Keratinocyte (primary cell): ENCODE results near the gene TERT. TPM values are rescaled to one million over a fixed set of nuclear protein-coding genes. Genes with fewer than 3 reads are reported as not detected.

Experiments used
- DNase-seq: peaks from one replicate; pipeline ENCODE4 v3.0.0-alpha.2; 2011; ENCODE audit warnings: low read depth, missing footprints, low spot score
- FAIRE-seq: peaks from 2 replicates; lab custom pipeline; 2011; peaks lifted over from hg19 to GRCh38; lab: Jason Lieb, UNC
- H2AFZ ChIP-seq: 2 replicates; pipeline ENCODE4 v1.6.0; 2012; ENCODE audit warnings: low read length, control low read depth, inconsistent platforms; ENCODE audit not compliant: control insufficient read depth
- H3K27ac ChIP-seq: 2 replicates; pipeline ENCODE4 v1.5.1; 2011; ENCODE audit warnings: low read length; ENCODE audit not compliant: control insufficient read depth, insufficient read depth
- H3K27me3 ChIP-seq: 3 replicates; pipeline ENCODE4 v1.6.0; 2011; ENCODE audit warnings: low read length; ENCODE audit not compliant: control insufficient read depth, insufficient read depth; ENCODE audit errors: extremely low read depth
- H3K36me3 ChIP-seq, 2 experiments: 2 replicates in 1 of 2; 3 replicates in 1 of 2; pipeline ENCODE4 v1.5.1; 2011; ENCODE audit warnings: low read length in 2 of 2, mild to moderate bottlenecking in 1 of 2; ENCODE audit not compliant: control insufficient read depth in 2 of 2, insufficient read depth in 2 of 2; ENCODE audit errors: extremely low read depth in 1 of 2
- H3K4me1 ChIP-seq: 3 replicates; pipeline ENCODE4 v1.5.1; 2011; ENCODE audit warnings: low read length; ENCODE audit not compliant: control insufficient read depth, insufficient read depth; ENCODE audit errors: extremely low read depth
- H3K4me2 ChIP-seq: 3 replicates; pipeline ENCODE4 v1.6.0; 2011; ENCODE audit warnings: low read depth, low read length; ENCODE audit not compliant: control insufficient read depth, insufficient read depth; ENCODE audit errors: extremely low read depth
- H3K4me3 ChIP-seq, 3 experiments: fragments of 200-600 bp in 1 of 3; sonication (generic) in 1 of 3; 2 replicates in 2 of 3; 3 replicates in 1 of 3; pipeline ENCODE4 v1.5.1; 2011 to 2016; ENCODE audit warnings: low read length in 3 of 3, mild to moderate bottlenecking in 3 of 3, control low read depth in 2 of 3, inconsistent platforms in 1 of 3, low read depth in 1 of 3, mixed read lengths in 1 of 3, mixed run types in 1 of 3, moderate library complexity in 1 of 3; ENCODE audit not compliant: control insufficient read depth in 2 of 3, insufficient read depth in 2 of 3; ENCODE audit errors: extremely low read depth in 1 of 3
- H3K79me2 ChIP-seq: 2 replicates; pipeline ENCODE4 v1.6.0; 2012; ENCODE audit warnings: low read length; ENCODE audit not compliant: control insufficient read depth, insufficient read depth
- H3K9ac ChIP-seq: 3 replicates; pipeline ENCODE4 v1.6.0; 2011; ENCODE audit warnings: low read length; ENCODE audit not compliant: control insufficient read depth, insufficient read depth; ENCODE audit errors: extremely low read depth
- H3K9me1 ChIP-seq: 3 replicates; pipeline ENCODE4 v1.6.0; 2011; ENCODE audit warnings: low read length; ENCODE audit not compliant: control insufficient read depth, insufficient read depth; ENCODE audit errors: extremely low read depth
- H3K9me3 ChIP-seq: 2 replicates; pipeline ENCODE4 v1.5.1; 2012; ENCODE audit warnings: low read depth, low read length; ENCODE audit not compliant: control insufficient read depth
- H4K20me1 ChIP-seq: 3 replicates; pipeline ENCODE4 v1.6.0; 2011; ENCODE audit warnings: low read length; ENCODE audit not compliant: control insufficient read depth, insufficient read depth; ENCODE audit errors: extremely low read depth
- EZH2 ChIP-seq: IDR thresholded peaks from one replicate; pipeline ENCODE4 v1.6.1; 2012; ENCODE audit warnings: inconsistent platforms, mild to moderate bottlenecking, low read length, moderate library complexity
- dilution Hi-C: fragments of 300-500 bp; cut with MboI; formaldehyde crosslinking; loops from one replicate; pipeline ENCODE4 v1.7.0; 2020; ENCODE audit warnings: low sequenced_read_pairs; ENCODE audit not compliant: extremely low pct_ligation_motif_present
- polyA plus RNA-seq, 5 experiments: library from polyadenylated mRNA; depleted of rRNA in 3 of 5; stranded (reverse) in 3 of 5; stranded (forward) in 1 of 5; unstranded in 1 of 5; fragments of >200 nt; gene quantifications; 1 replicate in 1 of 5; 2 replicates in 3 of 5; 3 replicates in 1 of 5; pipeline versions ENCODE4 v1.2.1 to v1.2.3, GENCODE V29; 2011 to 2012; ENCODE audit warnings: missing spikeins in 2 of 5, low read depth in 1 of 5, low replicate concordance in 1 of 5
- TF ChIP-seq, protein P1 (sequence below), 3 experiments: IDR thresholded peaks in 1 of 3; conservative IDR thresholded peaks in 1 of 3; optimal IDR thresholded peaks in 1 of 3; 2 replicates in 2 of 3; 3 replicates in 1 of 3; pipeline versions ENCODE3 to v1.5.1; 2011; ENCODE audit warnings: low read length in 3 of 3, mild to moderate bottlenecking in 3 of 3, moderate library complexity in 2 of 3, control low read depth in 1 of 3, inconsistent platforms in 1 of 3; ENCODE audit not compliant: insufficient read depth in 2 of 3; ENCODE audit errors: extremely low read depth in 1 of 3

The TERT gene
- polyA plus RNA-seq, 1 donor (not counting 4 experiments of a cell fraction or from before 2014, with no cell fraction given), result not detected

DNA sequence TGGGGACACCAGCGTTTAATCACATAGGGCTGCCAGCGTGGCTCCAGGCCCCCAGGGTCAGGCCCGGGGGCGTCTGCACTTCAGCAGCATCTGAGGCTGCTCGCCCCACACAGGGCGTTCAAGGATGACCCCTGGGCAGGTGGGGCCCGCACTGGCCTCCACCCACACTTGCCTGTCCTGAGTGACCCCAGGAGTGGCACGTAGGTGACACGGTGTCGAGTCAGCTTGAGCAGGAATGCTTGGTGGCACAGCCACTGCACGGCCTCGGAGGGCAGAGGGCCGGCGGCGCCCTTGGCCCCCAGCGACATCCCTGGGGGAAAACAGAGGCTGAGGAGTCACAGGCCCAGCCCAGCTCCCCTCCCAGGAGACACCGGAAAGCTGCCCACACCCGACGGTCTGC lies 40.7 kb downstream of the TERT start:
- no peak for TF ChIP-seq EZH2
- TF ChIP-seq, protein P1, sequence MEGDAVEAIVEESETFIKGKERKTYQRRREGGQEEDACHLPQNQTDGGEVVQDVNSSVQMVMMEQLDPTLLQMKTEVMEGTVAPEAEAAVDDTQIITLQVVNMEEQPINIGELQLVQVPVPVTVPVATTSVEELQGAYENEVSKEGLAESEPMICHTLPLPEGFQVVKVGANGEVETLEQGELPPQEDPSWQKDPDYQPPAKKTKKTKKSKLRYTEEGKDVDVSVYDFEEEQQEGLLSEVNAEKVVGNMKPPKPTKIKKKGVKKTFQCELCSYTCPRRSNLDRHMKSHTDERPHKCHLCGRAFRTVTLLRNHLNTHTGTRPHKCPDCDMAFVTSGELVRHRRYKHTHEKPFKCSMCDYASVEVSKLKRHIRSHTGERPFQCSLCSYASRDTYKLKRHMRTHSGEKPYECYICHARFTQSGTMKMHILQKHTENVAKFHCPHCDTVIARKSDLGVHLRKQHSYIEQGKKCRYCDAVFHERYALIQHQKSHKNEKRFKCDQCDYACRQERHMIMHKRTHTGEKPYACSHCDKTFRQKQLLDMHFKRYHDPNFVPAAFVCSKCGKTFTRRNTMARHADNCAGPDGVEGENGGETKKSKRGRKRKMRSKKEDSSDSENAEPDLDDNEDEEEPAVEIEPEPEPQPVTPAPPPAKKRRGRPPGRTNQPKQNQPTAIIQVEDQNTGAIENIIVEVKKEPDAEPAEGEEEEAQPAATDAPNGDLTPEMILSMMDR (optimal IDR thresholded peaks at IDR 0.05 in 1 of 3, IDR thresholded peaks at IDR 0.05 in 1 of 3, conservative IDR thresholded peaks at IDR 0.05 in 1 of 3; ENCODE audit: extremely low read depth in 1 of 3, insufficient read depth in 2 of 3, low read length in 3 of 3), result no peak
- no peaks in the 10 kb centered on the region for H3K27me3 ChIP-seq
- no peak overlapping the region for H2AFZ ChIP-seq
- no peak overlapping the region for H3K4me2 ChIP-seq
- no peaks in the 10 kb centered on the region for H3K79me2 ChIP-seq
- FAIRE-seq (no peak), DNase-seq (no peak)
- peaks cover 4% of the 10 kb centered on the region for H3K9me3 ChIP-seq
- H3K9ac ChIP-seq, result no peak overlapping the region
- H3K4me1 ChIP-seq, result no peaks in the 10 kb centered on the region
- no peaks in the 10 kb centered on the region for H3K36me3 ChIP-seq
- H4K20me1 ChIP-seq, result no peaks in the 10 kb centered on the region
- no peak overlapping the region for H3K27ac ChIP-seq
- no peak overlapping the region for H3K4me3 ChIP-seq
- no peaks in the 10 kb centered on the region for H3K9me1 ChIP-seq
- dilution Hi-C loops, result no loop called here

DNA sequence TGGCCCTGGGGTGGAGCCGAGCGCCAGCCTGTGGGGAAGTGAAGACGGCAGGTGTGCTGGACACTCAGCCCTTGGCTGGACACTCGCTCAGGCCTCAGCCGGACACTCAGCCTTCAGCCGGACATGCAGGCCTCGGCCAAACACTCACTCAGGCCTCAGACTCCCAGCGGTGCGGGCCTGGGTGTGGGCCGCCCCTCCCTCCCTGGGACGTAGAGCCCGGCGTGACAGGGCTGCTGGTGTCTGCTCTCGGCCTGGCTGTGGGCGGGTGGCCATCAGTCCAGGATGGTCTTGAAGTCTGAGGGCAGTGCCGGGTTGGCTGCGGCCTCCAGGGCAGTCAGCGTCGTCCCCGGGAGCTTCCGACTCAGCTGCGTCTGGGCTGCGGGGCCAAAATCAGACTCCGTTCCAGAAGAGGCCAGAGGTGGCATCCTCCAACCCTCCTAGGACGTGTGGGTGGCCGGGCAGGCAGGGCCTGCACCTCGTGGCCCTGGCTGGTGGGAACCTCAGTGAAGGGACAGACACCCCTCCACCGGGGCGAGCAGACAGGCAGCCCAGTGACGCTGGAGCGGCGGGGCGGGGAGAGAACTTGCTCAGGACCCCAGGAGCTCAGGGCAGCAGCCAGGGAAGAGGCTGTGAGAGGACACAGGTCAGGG lies 41.3 kb downstream of the TERT start:
- Histone ChIP-seq H3K9ac (no peak overlapping the region), H3K9me1 (no peaks in the 10 kb centered on the region), H3K4me1 (no peaks in the 10 kb centered on the region), H2AFZ (no peak overlapping the region), H3K27me3 (no peaks in the 10 kb centered on the region), H3K9me3 (peaks cover 4% of the 10 kb centered on the region), H3K27ac (no peak overlapping the region), H3K4me3 (no peak overlapping the region), H4K20me1 (no peaks in the 10 kb centered on the region), H3K36me3 (no peaks in the 10 kb centered on the region), H3K4me2 (no peak overlapping the region), H3K79me2 (no peaks in the 10 kb centered on the region)
- TF ChIP-seq EZH2, result no peak
- TF ChIP-seq, protein P1 (optimal IDR thresholded peaks at IDR 0.05 in 1 of 3, IDR thresholded peaks at IDR 0.05 in 1 of 3, conservative IDR thresholded peaks at IDR 0.05 in 1 of 3; ENCODE audit: extremely low read depth in 1 of 3, insufficient read depth in 2 of 3, low read length in 3 of 3), result no peak
- FAIRE-seq (no peak), DNase-seq (no peak)
- dilution Hi-C loops, result no loop called here
